GM10847 (cell line): ENCODE data around the gene DENND1B.

Source experiments
- POLR2A ChIP-seq: IDR thresholded peaks from 2 replicates; pipeline ENCODE4 v1.6.1; 2011; ENCODE audit not compliant: insufficient read length; ENCODE audit errors: extremely low read depth

The DENND1B gene

DNA sequence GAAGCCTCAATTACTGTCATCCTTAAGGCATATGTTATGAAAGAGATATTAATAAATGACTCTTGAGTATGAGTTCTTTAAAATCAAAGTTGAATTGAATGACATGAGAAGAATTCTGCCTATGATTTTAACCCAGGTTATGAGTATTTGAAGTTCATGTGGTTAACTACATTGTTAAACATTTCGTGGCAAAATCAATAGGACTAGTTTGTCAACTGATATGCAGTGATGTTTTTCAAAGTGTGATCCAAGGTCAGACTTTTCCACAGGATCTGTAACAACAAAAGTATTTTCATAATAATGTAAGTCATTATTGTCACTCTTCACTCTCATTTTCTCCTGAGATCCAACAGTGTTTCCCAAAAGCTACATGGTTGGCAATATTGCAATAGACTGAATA, 189.5 kb downstream of the DENND1B start:
- TF ChIP-seq POLR2A = no peak

DNA sequence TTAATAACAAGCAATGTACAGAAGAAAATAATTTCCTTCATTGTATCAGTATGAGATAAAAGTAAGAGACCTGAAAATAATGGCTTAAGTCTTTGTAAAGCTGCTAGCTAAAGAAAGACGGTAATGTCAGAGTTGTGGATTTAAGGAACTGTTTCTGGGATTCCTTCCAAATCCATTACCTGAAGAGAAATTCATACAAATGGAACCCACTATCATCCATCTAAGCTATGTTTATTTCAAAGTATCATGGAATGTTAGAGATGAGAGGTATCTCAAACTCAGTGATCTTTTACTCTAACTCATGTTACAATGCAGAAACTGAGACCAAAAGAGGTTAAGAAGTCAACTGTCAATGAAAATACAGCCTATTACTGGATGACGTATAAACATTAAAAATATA, 197.7 kb downstream of the DENND1B start:
- no peak for TF ChIP-seq POLR2A

DNA sequence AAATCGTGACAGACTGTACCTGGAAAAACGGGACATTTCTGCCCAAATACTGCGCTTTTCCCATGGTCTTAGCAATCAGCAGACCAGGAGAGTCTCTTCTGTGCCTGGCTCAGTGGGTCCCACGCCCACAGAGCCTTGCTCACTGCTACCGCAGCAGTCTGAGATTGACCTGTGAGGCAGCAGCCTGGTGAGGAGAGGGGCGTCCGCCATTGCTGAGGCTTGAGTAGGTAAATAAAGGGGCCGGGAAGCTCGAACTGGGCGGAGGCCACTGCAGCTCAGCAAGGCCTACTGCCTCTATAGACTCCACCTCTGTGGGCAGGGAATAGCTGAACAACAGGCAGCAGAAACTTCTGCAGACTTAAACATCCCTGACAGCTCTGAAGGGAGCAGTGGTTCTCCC, 203.1 kb downstream of the DENND1B start:
- TF ChIP-seq POLR2A = no peak

DNA sequence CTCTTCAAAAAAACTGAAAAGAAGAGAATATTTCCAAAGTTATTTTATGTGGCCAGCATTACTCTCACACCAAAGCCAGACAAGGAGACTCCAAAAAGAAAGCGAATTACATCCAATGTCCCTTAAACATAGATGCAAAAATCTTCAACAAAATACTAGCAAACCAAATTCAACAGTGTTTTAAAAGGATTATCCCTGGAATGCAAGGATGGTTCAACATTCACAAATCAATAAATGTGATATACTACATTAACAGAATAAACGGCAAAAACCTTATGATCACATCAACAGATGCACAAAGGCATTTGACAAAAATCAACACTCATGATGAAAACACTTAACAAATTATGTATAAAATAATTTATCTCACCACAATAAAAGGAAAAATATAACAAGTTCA, 207.8 kb downstream of the DENND1B start:
- no peak for TF ChIP-seq POLR2A

DNA sequence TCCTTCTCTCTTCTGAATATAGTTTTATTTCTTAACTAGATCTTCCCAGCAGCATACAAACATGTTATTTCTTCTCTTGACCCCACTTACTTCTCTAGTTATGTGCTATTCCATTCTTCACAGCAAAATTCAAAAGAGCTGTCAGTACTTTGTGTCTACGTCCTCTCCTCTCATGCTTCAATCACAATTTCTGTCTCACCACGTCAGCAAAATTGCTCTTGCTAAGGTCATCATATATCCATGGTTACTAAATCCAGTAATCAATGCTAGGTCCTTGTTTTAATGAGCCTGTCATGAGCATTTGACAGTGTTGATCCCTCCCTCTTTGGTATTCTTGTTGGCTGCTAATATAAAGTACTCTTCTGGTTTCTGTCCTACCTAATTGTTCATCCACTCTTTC, 214.2 kb downstream of the DENND1B start:
- TF ChIP-seq POLR2A = no peak

DNA sequence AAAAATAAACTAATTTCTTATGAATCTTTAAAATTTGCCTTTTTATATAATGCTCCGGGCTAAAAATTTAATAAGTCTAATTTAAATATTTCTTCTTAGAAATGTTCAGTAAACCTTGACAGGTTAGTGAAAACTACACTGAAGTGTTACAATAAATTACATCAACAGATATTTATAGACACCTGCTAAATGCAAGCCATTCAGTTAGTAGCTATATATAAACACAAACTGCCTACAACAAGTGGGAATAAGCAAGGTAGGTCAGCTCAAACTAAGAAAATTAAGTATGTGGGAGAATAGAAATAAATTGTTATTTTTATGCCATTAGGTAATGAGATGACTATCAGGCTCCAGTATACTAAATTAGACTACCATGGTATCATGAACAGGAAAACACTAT, 215.6 kb downstream of the DENND1B start:
- no peak for TF ChIP-seq POLR2A

DNA sequence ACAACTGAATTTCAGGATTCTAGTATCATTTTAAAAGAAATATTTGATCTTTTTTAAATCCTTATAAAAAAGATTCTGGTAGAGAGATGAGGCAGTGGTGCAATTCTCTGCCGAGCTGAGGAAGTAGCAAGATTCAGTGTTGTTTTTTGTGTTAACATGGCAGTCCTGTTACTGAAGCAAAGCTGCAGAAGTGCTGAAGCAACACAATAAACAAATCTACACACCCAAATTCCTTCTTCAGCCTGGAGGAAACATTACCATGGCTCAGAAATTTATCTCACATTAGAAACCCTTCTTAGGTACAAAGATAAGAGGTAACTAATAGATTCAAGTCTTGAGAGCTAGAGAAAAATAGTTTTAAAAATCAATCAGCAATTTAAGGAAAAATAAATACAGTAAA, 216.0 kb downstream of the DENND1B start:
- TF ChIP-seq POLR2A = no peak

DNA sequence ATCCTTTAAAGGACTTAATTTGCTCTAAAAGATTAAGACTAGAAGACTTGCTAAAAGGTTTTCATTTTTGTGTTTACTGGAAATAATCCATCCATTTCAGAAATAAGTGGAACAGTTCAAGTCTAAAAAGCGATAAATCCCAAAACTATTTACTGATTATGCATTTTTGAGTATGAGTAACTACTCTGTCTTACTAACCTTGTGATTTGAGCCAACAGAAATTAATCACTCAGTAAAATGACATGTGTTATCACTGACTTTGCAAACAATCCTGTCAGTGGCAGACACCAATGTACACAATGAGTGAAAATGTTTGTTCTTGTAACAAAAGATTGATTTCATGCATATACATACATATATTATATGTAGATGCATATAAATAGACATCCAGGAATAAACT, 218.0 kb downstream of the DENND1B start:
- no peak for TF ChIP-seq POLR2A

DNA sequence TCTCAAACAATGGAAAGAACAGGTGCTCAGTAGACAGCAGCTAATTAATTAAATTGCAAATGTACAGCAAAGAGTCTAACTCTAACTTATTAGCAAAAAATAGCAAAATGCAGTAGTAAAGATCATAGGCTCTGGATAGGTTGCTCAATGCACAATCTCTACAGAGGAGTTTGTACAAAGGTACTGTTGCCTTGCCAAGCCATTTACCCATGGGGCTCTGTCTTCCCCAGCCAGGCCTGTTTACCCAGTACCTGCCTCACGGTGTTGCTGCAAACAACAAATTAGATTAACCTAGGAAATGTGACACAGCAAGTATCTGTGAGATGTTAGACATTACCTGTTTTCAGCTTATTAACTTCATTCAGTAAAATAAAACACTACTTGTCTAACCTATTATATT, 222.0 kb downstream of the DENND1B start:
- no peak for TF ChIP-seq POLR2A

DNA sequence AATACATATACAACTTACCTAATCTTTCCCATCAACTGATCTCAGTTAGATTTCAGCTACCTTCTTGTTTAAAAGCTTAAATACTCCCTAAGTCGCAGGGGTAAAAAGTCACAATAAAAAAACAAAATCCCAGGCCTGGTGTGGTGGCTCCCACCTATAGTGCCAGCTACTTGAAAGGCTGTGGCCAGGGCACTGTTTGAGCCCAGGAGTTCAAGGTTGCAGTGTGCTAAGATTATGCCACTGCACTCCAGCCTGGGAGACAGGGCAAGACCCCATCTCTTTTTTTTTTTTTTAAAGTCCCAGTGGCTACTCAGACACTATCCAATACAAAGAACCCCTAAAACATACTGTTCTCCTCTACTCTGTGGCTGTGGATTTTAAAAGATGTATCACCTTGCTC, 228.3 kb downstream of the DENND1B start:
- TF ChIP-seq POLR2A = no peak

DNA sequence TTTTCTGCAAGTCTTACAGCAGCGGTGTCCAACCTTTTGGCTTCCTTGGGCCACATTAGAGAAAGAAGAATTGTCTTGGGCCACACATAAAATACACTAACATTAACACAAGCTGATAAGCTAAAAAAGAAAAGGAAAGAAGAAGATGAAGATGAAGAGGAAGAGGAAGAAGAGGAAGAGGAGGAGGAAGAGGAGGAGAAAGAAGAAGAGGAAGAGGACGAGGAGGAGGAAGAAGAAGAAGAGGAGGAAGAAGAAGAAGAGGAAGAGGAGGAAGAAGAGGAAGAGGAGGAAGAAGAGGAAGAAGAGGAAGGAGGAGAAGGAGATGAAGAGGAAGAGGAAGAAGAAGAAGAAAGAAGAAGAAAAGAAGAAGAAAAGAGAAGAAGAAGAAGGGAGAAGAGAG, 230.7 kb downstream of the DENND1B start:
- TF ChIP-seq POLR2A = no peak

DNA sequence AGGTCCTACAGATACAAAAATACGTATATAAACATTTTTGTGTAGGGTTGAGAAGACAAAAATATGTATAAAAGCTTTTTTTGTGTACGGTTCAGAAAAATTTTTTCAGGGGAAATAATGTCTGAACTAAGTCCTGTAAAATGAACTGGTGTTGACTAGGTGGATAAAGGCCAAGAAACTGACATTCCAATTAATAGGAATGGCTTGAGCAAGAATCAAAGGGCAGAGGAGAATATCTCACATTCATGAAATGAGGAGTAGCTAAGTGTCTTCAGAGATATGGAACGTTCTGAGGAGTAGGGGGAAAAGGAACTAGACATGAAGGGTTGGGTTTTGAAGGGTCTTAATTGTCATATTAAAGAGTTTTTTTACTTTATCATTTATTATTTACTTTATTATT, 231.2 kb downstream of the DENND1B start:
- TF ChIP-seq POLR2A = no peak

DNA sequence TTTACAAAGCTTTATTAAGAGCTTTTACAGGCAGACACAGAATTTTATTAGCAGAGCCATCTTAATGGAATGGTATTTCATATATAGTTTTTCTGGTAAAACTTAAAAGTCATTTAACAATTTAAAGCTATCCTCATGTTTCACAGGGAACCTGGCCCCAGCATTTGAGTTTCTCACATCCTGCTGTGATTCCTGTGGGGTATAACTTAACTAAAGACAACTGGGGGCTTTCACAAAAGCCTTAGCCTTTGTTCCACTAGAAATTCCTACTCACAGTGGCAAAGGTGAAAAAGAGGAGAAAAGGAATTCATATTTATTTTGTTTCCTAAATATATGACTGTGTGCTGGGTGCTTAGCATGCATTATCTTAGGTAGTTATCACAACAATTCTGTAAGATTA, 233.9 kb downstream of the DENND1B start:
- no peak for TF ChIP-seq POLR2A

DNA sequence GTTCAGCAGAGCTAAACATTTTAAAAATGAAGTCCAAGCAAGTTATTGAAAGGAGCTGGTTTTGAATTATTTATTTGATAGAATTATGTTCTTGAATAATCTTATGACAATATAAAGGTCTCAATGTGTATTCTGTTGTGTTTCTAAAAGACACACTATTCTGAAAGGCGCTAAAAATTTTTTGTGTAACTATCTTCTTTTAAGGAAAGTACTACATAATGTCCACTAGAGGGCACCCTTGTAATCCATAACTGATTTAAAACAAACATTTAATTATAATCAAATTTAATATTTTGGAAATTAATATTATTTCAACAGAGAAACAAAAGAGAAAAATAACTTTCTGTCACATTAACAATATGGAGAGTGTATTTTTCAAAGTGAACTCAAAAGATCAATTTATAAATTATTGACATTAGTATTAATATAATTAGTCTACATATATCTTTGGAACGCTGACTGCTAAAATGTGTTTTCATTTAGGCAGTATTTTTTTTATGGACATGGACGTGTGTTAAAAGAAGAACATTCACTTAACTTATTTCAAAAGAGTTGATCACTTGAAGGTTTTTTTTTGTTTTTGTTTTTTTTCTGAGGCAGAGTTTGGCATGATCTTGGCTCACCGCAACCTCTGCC, 248.4 kb downstream of the DENND1B start:
- no peak for TF ChIP-seq POLR2A

DNA sequence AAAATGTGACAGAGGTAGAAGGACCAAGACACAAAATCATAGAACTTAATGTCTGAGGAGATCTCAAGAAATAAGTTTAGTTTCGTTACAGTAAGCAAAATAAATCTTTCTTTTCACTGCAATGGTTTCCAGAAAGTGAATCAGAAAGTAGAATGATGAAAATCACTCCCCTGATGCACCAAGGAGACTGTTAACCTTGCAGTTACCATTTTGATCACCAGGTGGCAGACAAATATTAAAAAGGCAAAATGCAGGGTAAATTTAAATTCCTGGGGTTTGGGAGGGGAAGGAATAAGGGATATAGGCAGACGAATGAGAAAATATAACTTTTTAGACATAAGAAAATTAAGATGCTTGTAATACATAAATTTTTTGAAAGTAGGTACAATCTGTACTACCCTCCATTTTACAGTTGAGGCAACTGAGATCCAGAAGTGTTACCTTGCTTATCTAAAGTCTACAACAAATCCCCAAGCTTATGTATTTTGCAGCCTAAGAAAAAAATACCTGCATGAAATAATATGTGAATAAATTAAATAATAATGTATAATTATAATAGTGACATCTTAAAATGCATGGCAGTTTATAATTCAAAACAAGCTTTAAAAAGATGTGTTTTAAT, 254.1 kb downstream of the DENND1B start:
- TF ChIP-seq POLR2A = no peak

DNA sequence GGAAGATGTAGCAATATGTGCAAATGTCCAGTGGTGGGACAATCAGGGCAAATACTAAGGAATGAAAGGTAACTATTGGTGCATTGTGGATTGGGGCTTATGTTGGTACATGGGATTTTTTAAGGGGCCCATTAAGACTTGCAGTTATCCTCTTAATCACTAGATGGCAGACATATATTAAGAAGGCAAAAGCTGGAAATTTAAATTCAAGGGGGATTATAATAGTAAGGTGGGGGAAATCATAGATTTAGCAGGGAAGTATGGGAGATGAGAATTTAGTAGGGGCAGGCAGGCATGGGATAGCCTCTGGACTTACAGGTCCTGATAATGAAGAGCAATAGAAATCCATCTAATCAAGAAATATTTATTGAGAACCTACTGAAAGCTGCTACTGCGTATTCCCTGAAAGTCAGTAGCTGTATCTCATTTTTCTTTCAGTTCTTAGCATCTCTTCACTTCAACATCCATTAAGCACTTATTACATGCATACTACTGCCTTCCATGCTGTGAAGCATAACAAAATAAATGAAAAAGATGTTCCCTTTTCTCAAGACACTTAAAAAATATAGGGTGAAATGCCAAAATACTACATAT, 255.4 kb downstream of the DENND1B start:
- TF ChIP-seq POLR2A = no peak

DNA sequence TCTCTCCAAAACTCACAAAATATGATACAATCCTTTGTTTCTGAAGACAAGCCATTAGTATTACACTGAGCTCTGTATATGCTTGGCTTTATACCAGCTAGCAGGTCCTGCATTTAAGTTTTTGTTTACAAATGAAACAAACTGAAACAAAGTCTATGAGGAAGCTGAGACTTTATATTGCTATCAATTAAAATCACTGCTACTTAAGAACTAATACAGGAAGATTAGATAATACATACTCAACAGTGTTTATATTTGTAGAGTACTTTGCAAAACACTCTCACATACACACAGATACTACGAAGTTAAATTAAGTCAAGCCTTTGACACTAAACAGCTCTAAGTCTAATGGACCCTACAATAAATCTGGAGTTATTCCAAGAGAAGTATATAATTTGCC, 259.9 kb downstream of the DENND1B start:
- TF ChIP-seq POLR2A = no peak
